ENCODE measurements around the gene OBSCN. TPM values are rescaled to one million over a fixed set of nuclear protein-coding genes. Genes with fewer than 3 reads are reported as not detected.

The OBSCN gene
- total and polyA plus RNA-seq, 2 donors (not counting 3 experiments of a cell fraction or from before 2014, with no cell fraction given), result 1.5 to 2.9 TPM

DNA sequence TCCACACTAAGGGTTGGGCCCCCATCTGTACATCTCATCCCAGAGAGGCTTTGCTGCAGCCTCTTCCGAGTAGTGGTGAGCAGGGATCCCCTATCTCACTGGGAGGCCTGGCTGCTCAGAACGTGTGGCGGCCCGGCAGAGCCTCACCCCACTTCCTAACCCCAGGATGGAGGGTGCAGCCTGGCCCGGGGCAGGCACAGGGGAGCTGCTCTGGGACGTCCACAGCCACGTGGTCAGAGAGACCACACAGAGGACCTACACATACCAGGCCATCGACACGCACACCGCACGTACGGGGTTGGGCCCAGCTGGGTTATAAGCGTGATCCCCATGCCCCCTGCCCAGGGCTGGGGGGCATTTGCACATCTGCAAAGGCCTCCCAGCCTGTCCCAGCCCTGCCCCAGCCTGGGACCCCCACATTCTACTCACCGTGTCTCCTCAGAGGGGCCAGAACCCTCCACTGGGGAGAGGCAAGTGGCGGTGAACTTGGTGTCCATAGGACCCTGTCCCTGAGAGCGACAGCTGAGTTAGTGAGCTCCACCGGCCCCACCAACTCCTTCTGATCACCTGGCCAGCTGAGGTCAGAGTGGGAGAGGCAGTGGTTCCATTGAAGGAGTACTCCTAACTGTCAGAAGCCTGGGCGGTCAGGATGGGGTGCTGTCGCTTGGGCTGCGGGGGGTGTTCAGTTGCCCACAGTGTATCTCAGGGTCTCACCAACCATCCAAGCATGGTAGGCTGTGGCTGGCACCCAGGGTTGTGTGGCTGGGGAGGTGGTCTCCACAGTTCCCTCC lies 157.6 kb downstream of the OBSCN start:
- Histone ChIP-seq H2AFZ (ENCODE audit: low read depth, low read length) (no peak overlapping the region), H3K9ac (replicated peaks; ENCODE audit: extremely low read depth, insufficient read depth, low read length) (no peak overlapping the region), H3K36me3 (ENCODE audit: control insufficient read depth in 2 of 2, extremely low read depth in 1 of 2, insufficient read depth in 2 of 2, low read length in 2 of 2) (no peaks in the 10 kb centered on the region), H3K9me1 (replicated peaks; ENCODE audit: control insufficient read depth, extremely low read depth, insufficient read depth, low read length) (no peaks in the 10 kb centered on the region), H3K79me2 (ENCODE audit: control insufficient read depth, insufficient read depth, low read length) (no peaks in the 10 kb centered on the region), H3K9me3 (replicated peaks; ENCODE audit: control insufficient read depth, insufficient read depth, low read length) (no peaks in the 10 kb centered on the region), H4K20me1 (replicated peaks; ENCODE audit: control insufficient read depth, extremely low read depth, insufficient read depth, low read length) (no peaks in the 10 kb centered on the region), H3K27me3 (ENCODE audit: control insufficient read depth in 2 of 2, insufficient read depth in 2 of 2, low read length in 2 of 2) (no peaks in the 10 kb centered on the region), H3K4me2 (ENCODE audit: insufficient read depth, low read length) (no peak overlapping the region), H3K4me3 (replicated peaks in 1 of 3; ENCODE audit: insufficient read depth in 1 of 3, low read depth in 1 of 3, low read length in 3 of 3) (no peak overlapping the region), H3K27ac (ENCODE audit: insufficient read depth, low read depth, low read length) (no peak overlapping the region), H3K4me1 (ENCODE audit: control insufficient read depth, extremely low read depth, insufficient read depth, low read length) (no peaks in the 10 kb centered on the region)
- intact Hi-C loops (cut with micrococcal nuclease) (no loop called here), dilution Hi-C loops (cut with MboI; ENCODE audit: extremely low pct_ligation_motif_present, low sequenced_read_pairs) (no loop called here)
- no peak for FAIRE-seq
- no TSS peak for BruUV-seq (replicated peaks)
- CTCF ChIA-PET, result interaction anchor here (0.6 kb wide), 1 partner anchor 131 kb away, joined by 3 read pairs; no protein-coding TSS in a partner anchor
- no peak for DNase-seq (ENCODE audit: low read depth, low spot score)
- POLR2A ChIA-PET, result no interaction called here
- TF ChIP-seq, protein P1, sequence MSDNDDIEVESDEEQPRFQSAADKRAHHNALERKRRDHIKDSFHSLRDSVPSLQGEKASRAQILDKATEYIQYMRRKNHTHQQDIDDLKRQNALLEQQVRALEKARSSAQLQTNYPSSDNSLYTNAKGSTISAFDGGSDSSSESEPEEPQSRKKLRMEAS (IDR thresholded peaks at IDR 0.05; ENCODE audit: insufficient read depth, insufficient read length), result no peak
- TF ChIP-seq POLR2AphosphoS5 (IDR thresholded peaks at IDR 0.05; ENCODE audit: insufficient read depth, low read depth, low read length) (no peak), JUN (IDR thresholded peaks at IDR 0.05; ENCODE audit: borderline replicate concordance, insufficient read depth, insufficient read length, low read depth) (no peak), EZH2 (IDR thresholded peaks at IDR 0.05; ENCODE audit: borderline replicate concordance, low read depth, low read length, severe bottlenecking) (no peak), FOS (IDR thresholded peaks at IDR 0.05; ENCODE audit: borderline replicate concordance, insufficient read depth, low read length) (no peak), POLR2A (IDR thresholded peaks at IDR 0.05; ENCODE audit: low read depth, low read length) (no peak), MYC (IDR thresholded peaks at IDR 0.05; ENCODE audit: low read depth, low read length) (no peak), GATA2 (IDR thresholded peaks at IDR 0.05; ENCODE audit: insufficient read depth, insufficient read length, low read depth, low read length) (no peak)
- TF ChIP-seq, protein P2, sequence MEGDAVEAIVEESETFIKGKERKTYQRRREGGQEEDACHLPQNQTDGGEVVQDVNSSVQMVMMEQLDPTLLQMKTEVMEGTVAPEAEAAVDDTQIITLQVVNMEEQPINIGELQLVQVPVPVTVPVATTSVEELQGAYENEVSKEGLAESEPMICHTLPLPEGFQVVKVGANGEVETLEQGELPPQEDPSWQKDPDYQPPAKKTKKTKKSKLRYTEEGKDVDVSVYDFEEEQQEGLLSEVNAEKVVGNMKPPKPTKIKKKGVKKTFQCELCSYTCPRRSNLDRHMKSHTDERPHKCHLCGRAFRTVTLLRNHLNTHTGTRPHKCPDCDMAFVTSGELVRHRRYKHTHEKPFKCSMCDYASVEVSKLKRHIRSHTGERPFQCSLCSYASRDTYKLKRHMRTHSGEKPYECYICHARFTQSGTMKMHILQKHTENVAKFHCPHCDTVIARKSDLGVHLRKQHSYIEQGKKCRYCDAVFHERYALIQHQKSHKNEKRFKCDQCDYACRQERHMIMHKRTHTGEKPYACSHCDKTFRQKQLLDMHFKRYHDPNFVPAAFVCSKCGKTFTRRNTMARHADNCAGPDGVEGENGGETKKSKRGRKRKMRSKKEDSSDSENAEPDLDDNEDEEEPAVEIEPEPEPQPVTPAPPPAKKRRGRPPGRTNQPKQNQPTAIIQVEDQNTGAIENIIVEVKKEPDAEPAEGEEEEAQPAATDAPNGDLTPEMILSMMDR (IDR thresholded peaks at IDR 0.05; ENCODE audit: extremely low read depth in 1 of 2, insufficient read depth in 1 of 2, low read depth in 1 of 2, low read length in 2 of 2), result no peak
